K562 (cell line): ENCODE measurements around the gene KRT77.

Experiments
- CREM ChIP-seq: IDR thresholded peaks from 2 replicates; pipeline ENCODE4 v1.6.1; 2014; ENCODE audit warnings: antibody characterized with exemption, low read depth
- CTCF ChIP-seq, 3 experiments: IDR thresholded peaks in 2 of 3; conservative IDR thresholded peaks in 1 of 3; 2 replicates each; pipeline ENCODE4 v1.5.1; 2011 to 2012; ENCODE audit warnings: low read length in 3 of 3, mild to moderate bottlenecking in 3 of 3, control low read depth in 2 of 3, improper control_type of control experiment in 1 of 3, inconsistent platforms in 1 of 3, low read depth in 1 of 3, mixed read lengths in 1 of 3, moderate library complexity in 1 of 3; ENCODE audit not compliant: insufficient read depth in 2 of 3
- JUNB ChIP-seq: fragments of 450-650 bp; formaldehyde crosslinking; conservative IDR thresholded peaks from 2 replicates; pipeline ENCODE4 v1.4.0; 2020; ENCODE audit warnings: mild to moderate bottlenecking
- MTA3 ChIP-seq: fragments of 450-650 bp; formaldehyde crosslinking; IDR thresholded peaks from 2 replicates; pipeline ENCODE4 v1.6.1; 2017; ENCODE audit warnings: mild to moderate bottlenecking, borderline replicate concordance
- POLR2A ChIP-seq: fragments of 450-650 bp; conservative IDR thresholded peaks from 2 replicates; pipeline ENCODE4 v1.6.1; 2016
- RAD21 ChIP-seq, 2 experiments: fragments of 250-450 bp in 1 of 2; fragments of 450-650 bp in 1 of 2; sonication (Bioruptor Pico) in 1 of 2; formaldehyde crosslinking in 1 of 2; IDR thresholded peaks in 1 of 2; conservative IDR thresholded peaks in 1 of 2; 2 replicates each; pipeline versions ENCODE4 v1.4.0 to v1.8.0; 2020 to 2022; ENCODE audit warnings: mild to moderate bottlenecking in 2 of 2, moderate library complexity in 1 of 2
- ZBTB7A ChIP-seq: IDR thresholded peaks from 2 replicates; pipeline ENCODE4 v1.6.1; 2011; ENCODE audit warnings: low read depth, mild to moderate bottlenecking, low read length, moderate library complexity, borderline replicate concordance; ENCODE audit not compliant: control insufficient read depth
- ZNF398 ChIP-seq: fragments of 250-450 bp; sonication (Bioruptor Pico); IDR thresholded peaks from 2 replicates; pipeline ENCODE4 v1.8.0; 2021; ENCODE audit warnings: moderate library complexity, mild to moderate bottlenecking, inconsistent platforms
- ZSCAN29 ChIP-seq: fragments of 450-650 bp; IDR thresholded peaks from 2 replicates; pipeline ENCODE4 v1.6.1; 2017
- TF ChIP-seq, protein P1 (sequence below), 2 experiments: fragments of 450-650 bp; formaldehyde crosslinking in 1 of 2; IDR thresholded peaks; 2 replicates each; pipeline versions ENCODE4 v1.4.0 to v1.6.1; 2014 to 2020; ENCODE audit warnings: mild to moderate bottlenecking in 2 of 2, borderline replicate concordance in 1 of 2, low read depth in 1 of 2
- TF ChIP-seq, protein P2 (sequence below): sonication (generic); formaldehyde crosslinking; IDR thresholded peaks from 2 replicates; pipeline ENCODE4 v1.8.1; 2023; ENCODE audit warnings: mild to moderate bottlenecking, missing genetic modification reagents

DNA sequence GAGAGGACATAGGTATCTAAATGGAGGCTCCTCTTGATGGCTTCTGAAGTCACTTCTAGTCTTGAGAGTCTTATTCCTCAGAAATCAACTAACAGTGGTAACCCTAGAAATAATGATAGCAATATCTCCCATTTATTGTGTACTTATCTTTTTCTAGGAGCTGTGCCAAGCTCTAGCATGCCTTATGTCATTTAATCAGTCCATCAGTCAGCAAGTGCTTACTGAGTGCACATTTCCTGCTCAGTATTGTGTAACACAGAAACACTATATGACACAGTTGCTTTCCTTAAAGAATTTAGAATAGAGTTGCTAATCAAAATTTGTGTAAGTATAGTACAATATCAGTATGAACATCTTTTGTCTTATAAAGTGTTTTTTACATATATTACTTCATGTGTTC lies 37.3 kb upstream of the KRT77 start:
- TF ChIP-seq CTCF (IDR thresholded peaks at IDR 0.05 in 2 of 3, conservative IDR thresholded peaks at IDR 0.05 in 1 of 3; ENCODE audit: insufficient read depth in 2 of 3, low read depth in 1 of 3, low read length in 3 of 3) (no peak), RAD21 (CRISPR knock-in tag; conservative IDR thresholded peaks at IDR 0.05 in 1 of 2, IDR thresholded peaks at IDR 0.05 in 1 of 2) (no peak), CREM (no peak), ZNF398 (CRISPR knock-in tag) (no peak), JUNB (CRISPR knock-in tag) (no peak), POLR2A (no peak), ZBTB7A (no peak), ZSCAN29 (no peak), MTA3 (no peak)
- TF ChIP-seq, protein P1, sequence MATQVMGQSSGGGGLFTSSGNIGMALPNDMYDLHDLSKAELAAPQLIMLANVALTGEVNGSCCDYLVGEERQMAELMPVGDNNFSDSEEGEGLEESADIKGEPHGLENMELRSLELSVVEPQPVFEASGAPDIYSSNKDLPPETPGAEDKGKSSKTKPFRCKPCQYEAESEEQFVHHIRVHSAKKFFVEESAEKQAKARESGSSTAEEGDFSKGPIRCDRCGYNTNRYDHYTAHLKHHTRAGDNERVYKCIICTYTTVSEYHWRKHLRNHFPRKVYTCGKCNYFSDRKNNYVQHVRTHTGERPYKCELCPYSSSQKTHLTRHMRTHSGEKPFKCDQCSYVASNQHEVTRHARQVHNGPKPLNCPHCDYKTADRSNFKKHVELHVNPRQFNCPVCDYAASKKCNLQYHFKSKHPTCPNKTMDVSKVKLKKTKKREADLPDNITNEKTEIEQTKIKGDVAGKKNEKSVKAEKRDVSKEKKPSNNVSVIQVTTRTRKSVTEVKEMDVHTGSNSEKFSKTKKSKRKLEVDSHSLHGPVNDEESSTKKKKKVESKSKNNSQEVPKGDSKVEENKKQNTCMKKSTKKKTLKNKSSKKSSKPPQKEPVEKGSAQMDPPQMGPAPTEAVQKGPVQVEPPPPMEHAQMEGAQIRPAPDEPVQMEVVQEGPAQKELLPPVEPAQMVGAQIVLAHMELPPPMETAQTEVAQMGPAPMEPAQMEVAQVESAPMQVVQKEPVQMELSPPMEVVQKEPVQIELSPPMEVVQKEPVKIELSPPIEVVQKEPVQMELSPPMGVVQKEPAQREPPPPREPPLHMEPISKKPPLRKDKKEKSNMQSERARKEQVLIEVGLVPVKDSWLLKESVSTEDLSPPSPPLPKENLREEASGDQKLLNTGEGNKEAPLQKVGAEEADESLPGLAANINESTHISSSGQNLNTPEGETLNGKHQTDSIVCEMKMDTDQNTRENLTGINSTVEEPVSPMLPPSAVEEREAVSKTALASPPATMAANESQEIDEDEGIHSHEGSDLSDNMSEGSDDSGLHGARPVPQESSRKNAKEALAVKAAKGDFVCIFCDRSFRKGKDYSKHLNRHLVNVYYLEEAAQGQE (IDR thresholded peaks at IDR 0.05; ENCODE audit: borderline replicate concordance) = no peak
- TF ChIP-seq, protein P1 (CRISPR knock-in tag; IDR thresholded peaks at IDR 0.05; ENCODE audit: low read depth) = no peak
- TF ChIP-seq, protein P2, sequence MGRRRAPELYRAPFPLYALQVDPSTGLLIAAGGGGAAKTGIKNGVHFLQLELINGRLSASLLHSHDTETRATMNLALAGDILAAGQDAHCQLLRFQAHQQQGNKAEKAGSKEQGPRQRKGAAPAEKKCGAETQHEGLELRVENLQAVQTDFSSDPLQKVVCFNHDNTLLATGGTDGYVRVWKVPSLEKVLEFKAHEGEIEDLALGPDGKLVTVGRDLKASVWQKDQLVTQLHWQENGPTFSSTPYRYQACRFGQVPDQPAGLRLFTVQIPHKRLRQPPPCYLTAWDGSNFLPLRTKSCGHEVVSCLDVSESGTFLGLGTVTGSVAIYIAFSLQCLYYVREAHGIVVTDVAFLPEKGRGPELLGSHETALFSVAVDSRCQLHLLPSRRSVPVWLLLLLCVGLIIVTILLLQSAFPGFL (CRISPR knock-in tag) = no peak
